GM23338 (cell line): ENCODE data around the gene KLHL36. TPM values are rescaled to one million over a fixed set of nuclear protein-coding genes. Genes with fewer than 3 reads are reported as not detected.

Experiments
- ATAC-seq: fragments of 200-7000 bp; cut with Tn5 transposase; 3 replicates; pipeline ENCODE4 v1.9.1; 2020
- DNase-seq: peaks from one replicate; pipeline ENCODE4 v3.0.0-alpha.2; 2015; ENCODE audit warnings: low spot score
- H2AFZ ChIP-seq: fragments of 200-600 bp; sonication (generic); 2 replicates; pipeline ENCODE4 v1.8.0; 2016; ENCODE audit warnings: antibody characterized with exemption, mild to moderate bottlenecking, moderate library complexity
- H3F3A ChIP-seq: fragments of 200-600 bp; sonication (generic); replicated peaks from 2 replicates; pipeline ENCODE4 v1.8.0; 2017; ENCODE audit warnings: antibody characterized with exemption, mixed run types, low read depth
- H3K27ac ChIP-seq: fragments of 200-600 bp; sonication (generic); 2 replicates; pipeline ENCODE4 v1.6.1; 2016; ENCODE audit warnings: low read depth
- H3K27me3 ChIP-seq: fragments of 200-600 bp; sonication (generic); 2 replicates; pipeline ENCODE4 v1.8.0; 2016; ENCODE audit warnings: mild to moderate bottlenecking, mixed run types, moderate library complexity; ENCODE audit not compliant: insufficient read depth
- H3K36me3 ChIP-seq: fragments of 200-600 bp; sonication (generic); 2 replicates; pipeline ENCODE4 v1.8.0; 2016; ENCODE audit warnings: mild to moderate bottlenecking; ENCODE audit not compliant: insufficient read depth
- H3K4me1 ChIP-seq: fragments of 200-600 bp; sonication (generic); 2 replicates; pipeline ENCODE4 v1.8.0; 2016; ENCODE audit warnings: mild to moderate bottlenecking, moderate library complexity; ENCODE audit not compliant: insufficient read depth
- H3K4me2 ChIP-seq: fragments of 200-600 bp; sonication (generic); 2 replicates; pipeline ENCODE4 v1.7.1; 2017; ENCODE audit warnings: mixed run types
- H3K4me3 ChIP-seq: fragments of 200-600 bp; sonication (generic); 2 replicates; pipeline ENCODE4 v1.6.1; 2016; ENCODE audit warnings: mixed run types
- H3K79me2 ChIP-seq: fragments of 200-600 bp; sonication (generic); replicated peaks from 2 replicates; pipeline ENCODE4 v1.8.0; 2017; ENCODE audit warnings: mild to moderate bottlenecking; ENCODE audit not compliant: insufficient read depth
- H3K9me2 ChIP-seq: fragments of 200-600 bp; sonication (generic); 2 replicates; pipeline ENCODE4 v1.8.0; 2017; ENCODE audit not compliant: insufficient read depth
- H4K20me1 ChIP-seq: fragments of 200-600 bp; sonication (generic); replicated peaks from 2 replicates; pipeline ENCODE4 v1.8.0; 2017; ENCODE audit warnings: mild to moderate bottlenecking; ENCODE audit not compliant: insufficient read depth
- H3K27ac Mint-ChIP-seq: 2 replicates; pipeline ENCODE4 v1.8.0; 2020; ENCODE audit warnings: inconsistent platforms, mild to moderate bottlenecking, moderate library complexity, mixed read lengths
- H3K27me3 Mint-ChIP-seq: 3 replicates; pipeline ENCODE4 v1.8.0; 2022; ENCODE audit warnings: low read depth, mild to moderate bottlenecking, moderate library complexity, mixed read lengths, inconsistent platforms; ENCODE audit not compliant: insufficient read depth, poor library complexity
- H3K36me3 Mint-ChIP-seq: 3 replicates; pipeline ENCODE4 v1.8.0; 2021; ENCODE audit warnings: low read depth, mild to moderate bottlenecking, inconsistent platforms, moderate library complexity, mixed read lengths
- H3K4me1 Mint-ChIP-seq: 3 replicates; pipeline ENCODE4 v1.8.0; 2020; ENCODE audit warnings: mild to moderate bottlenecking, inconsistent platforms, mixed read lengths
- H3K4me3 Mint-ChIP-seq: 3 replicates; pipeline ENCODE4 v1.8.0; 2021; ENCODE audit warnings: moderate library complexity, mild to moderate bottlenecking, inconsistent platforms, mixed read lengths
- H3K9me3 Mint-ChIP-seq: 3 replicates; pipeline ENCODE4 v1.8.0; 2020; ENCODE audit warnings: moderate library complexity, mild to moderate bottlenecking, inconsistent platforms, mixed read lengths
- CREB1 ChIP-seq: fragments of 250-450 bp; sonication (Bioruptor Pico); IDR thresholded peaks from 2 replicates; pipeline ENCODE4 v1.5.0; 2020; ENCODE audit warnings: low read depth, mild to moderate bottlenecking, moderate library complexity
- EZH2 ChIP-seq: fragments of 200-600 bp; sonication (generic); IDR thresholded peaks from one replicate; pipeline ENCODE4 v1.8.0; 2017; ENCODE audit warnings: antibody characterized with exemption, mild to moderate bottlenecking, low read depth; ENCODE audit not compliant: unreplicated experiment
- EZH2phosphoT487 ChIP-seq: fragments of 200-600 bp; sonication (generic); IDR thresholded peaks from one replicate; pipeline ENCODE4 v1.8.1; 2018; ENCODE audit warnings: antibody characterized with exemption; ENCODE audit not compliant: unreplicated experiment
- JUNB ChIP-seq: IDR thresholded peaks from one replicate; pipeline ENCODE4 v1.6.1; 2016; ENCODE audit warnings: antibody characterized with exemption; ENCODE audit not compliant: unreplicated experiment
- NANOG ChIP-seq: IDR thresholded peaks from 2 replicates; pipeline ENCODE4 v1.6.1; 2016; ENCODE audit warnings: antibody characterized with exemption, borderline replicate concordance
- POLR2AphosphoS5 ChIP-seq: IDR thresholded peaks from 2 replicates; pipeline ENCODE4 v1.6.1; 2016; ENCODE audit warnings: antibody characterized with exemption, low read depth
- ZNF114 ChIP-seq: fragments of 250-450 bp; sonication (Bioruptor Pico); IDR thresholded peaks from 2 replicates; pipeline ENCODE4 v1.5.0; 2020; ENCODE audit warnings: mild to moderate bottlenecking, moderate library complexity
- ZNF331 ChIP-seq: fragments of 250-450 bp; sonication (Bioruptor Pico); IDR thresholded peaks from 2 replicates; pipeline ENCODE4 v1.5.0; 2020; ENCODE audit warnings: low read depth, mild to moderate bottlenecking, moderate library complexity
- polyA plus RNA-seq: library from polyadenylated mRNA; unstranded; fragments of >200 nt; fragmentation: Nextera tagmentation; extraction: Ambion mirVana; gene quantifications from 2 replicates; pipeline ENCODE4 v1.2.1, GENCODE V29; 2016
- total RNA-seq: library from RNA; depleted of rRNA; stranded (reverse); fragments of >200 nt; shearing (Covaris generic); gene quantifications from 2 replicates; pipeline ENCODE4 v1.2.3, GENCODE V29; 2014
- TF ChIP-seq, protein P1 (sequence below): IDR thresholded peaks from one replicate; pipeline ENCODE4 v1.6.1; 2018; ENCODE audit warnings: antibody characterized with exemption; ENCODE audit not compliant: unreplicated experiment
- TF ChIP-seq, protein P2 (sequence below): fragments of 250-450 bp; sonication (Bioruptor Pico); IDR thresholded peaks from 2 replicates; pipeline ENCODE4 v1.5.0; 2020; ENCODE audit warnings: mild to moderate bottlenecking, moderate library complexity
- TF ChIP-seq, protein P3 (sequence below), 2 experiments: fragments of 200-600 bp in 1 of 2; sonication (generic) in 1 of 2; conservative IDR thresholded peaks; 2 replicates each; pipeline versions ENCODE4 v1.5.1 to v1.6.1; 2016 to 2017; ENCODE audit warnings: antibody characterized with exemption in 2 of 2, low read depth in 2 of 2, mild to moderate bottlenecking in 2 of 2, moderate library complexity in 1 of 2
- TF ChIP-seq, protein P4 (sequence below): IDR thresholded peaks from 2 replicates; pipeline ENCODE4 v1.6.1; 2016; ENCODE audit warnings: antibody characterized with exemption

Gene KLHL36
- total and polyA plus RNA-seq, 2 experiments from 2014 or later: 13.4 to 70.4 TPM

DNA sequence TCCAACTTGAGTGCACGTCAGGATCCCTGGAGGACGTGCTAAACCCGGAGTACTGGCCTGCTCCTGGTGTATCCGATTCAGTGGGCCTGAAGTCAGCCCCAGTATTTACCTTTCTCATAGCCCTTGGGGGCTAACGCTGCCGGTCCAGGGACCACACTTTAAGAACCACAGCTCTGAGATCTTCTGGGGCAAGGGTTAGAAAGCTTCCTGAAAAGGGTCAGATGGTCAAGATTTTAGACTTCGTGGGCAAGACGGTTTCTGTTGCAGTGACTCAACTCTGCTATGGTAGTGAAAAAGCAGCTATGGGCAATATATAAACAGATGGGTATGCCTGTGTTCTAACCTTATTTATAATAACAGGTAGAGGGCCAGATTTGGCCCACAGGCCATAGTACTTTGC lies 36.9 kb downstream of the KLHL36 start (continued):
- TF ChIP-seq, protein P1, sequence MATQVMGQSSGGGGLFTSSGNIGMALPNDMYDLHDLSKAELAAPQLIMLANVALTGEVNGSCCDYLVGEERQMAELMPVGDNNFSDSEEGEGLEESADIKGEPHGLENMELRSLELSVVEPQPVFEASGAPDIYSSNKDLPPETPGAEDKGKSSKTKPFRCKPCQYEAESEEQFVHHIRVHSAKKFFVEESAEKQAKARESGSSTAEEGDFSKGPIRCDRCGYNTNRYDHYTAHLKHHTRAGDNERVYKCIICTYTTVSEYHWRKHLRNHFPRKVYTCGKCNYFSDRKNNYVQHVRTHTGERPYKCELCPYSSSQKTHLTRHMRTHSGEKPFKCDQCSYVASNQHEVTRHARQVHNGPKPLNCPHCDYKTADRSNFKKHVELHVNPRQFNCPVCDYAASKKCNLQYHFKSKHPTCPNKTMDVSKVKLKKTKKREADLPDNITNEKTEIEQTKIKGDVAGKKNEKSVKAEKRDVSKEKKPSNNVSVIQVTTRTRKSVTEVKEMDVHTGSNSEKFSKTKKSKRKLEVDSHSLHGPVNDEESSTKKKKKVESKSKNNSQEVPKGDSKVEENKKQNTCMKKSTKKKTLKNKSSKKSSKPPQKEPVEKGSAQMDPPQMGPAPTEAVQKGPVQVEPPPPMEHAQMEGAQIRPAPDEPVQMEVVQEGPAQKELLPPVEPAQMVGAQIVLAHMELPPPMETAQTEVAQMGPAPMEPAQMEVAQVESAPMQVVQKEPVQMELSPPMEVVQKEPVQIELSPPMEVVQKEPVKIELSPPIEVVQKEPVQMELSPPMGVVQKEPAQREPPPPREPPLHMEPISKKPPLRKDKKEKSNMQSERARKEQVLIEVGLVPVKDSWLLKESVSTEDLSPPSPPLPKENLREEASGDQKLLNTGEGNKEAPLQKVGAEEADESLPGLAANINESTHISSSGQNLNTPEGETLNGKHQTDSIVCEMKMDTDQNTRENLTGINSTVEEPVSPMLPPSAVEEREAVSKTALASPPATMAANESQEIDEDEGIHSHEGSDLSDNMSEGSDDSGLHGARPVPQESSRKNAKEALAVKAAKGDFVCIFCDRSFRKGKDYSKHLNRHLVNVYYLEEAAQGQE: no peak
- TF ChIP-seq EZH2phosphoT487: no peak
- no peak for TF ChIP-seq ZNF331 (CRISPR knock-in tag)

DNA sequence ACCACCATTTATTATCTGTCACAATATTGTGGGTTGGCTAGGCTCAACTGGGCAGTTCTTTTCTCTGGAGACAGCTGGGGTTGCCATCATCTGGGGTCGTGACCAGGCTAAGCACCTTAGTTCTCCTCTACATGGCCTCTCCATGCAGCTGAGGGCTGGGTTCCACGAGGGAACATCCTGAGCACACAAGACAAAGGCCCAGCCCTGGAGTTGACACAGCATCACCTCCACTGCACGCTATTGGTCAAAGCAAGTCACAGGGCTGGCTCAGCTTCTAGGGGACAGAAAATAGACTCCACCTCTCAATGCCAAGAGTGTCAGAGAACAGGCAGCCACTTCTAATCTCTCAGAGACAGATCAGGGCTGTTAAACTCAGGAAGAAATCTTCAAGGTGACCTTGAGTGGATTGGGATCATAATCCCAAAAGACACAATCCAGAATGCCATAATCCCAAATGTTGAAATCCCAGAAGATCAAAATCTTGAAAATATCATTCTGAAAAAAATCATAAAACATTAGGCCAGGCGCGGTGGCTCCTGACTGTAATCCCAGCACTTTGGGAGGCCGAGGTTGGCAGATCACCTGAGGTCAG lies 38.5 kb downstream of the KLHL36 start:
- Mint-ChIP-seq H3K36me3 (no peaks in the 10 kb centered on the region), H3K4me3 (no peak overlapping the region), H3K27me3 (no peaks in the 10 kb centered on the region), H3K27ac (no peak overlapping the region), H3K4me1 (peaks cover 23% of the 10 kb centered on the region), H3K9me3 (peaks cover 11% of the 10 kb centered on the region)
- Histone ChIP-seq H2AFZ (no peak overlapping the region), H3K4me1 (peaks cover 11% of the 10 kb centered on the region), H3K79me2 (no peaks in the 10 kb centered on the region), H3K36me3 (0 out of 2 replicates have a peak, but pooled peaks cover 3% of the 10 kb centered on the region), H3K27me3 (no peaks in the 10 kb centered on the region), H3K27ac (no peak overlapping the region), H4K20me1 (no peaks in the 10 kb centered on the region), H3F3A (0 out of 2 replicates have a peak, but pooled peaks cover 5% of the 10 kb centered on the region), H3K9me2 (no peaks in the 10 kb centered on the region), H3K4me2 (no peak overlapping the region), H3K4me3 (no peak overlapping the region)
- DNase-seq: no peak
- no peak for ATAC-seq
- TF ChIP-seq, protein P2, sequence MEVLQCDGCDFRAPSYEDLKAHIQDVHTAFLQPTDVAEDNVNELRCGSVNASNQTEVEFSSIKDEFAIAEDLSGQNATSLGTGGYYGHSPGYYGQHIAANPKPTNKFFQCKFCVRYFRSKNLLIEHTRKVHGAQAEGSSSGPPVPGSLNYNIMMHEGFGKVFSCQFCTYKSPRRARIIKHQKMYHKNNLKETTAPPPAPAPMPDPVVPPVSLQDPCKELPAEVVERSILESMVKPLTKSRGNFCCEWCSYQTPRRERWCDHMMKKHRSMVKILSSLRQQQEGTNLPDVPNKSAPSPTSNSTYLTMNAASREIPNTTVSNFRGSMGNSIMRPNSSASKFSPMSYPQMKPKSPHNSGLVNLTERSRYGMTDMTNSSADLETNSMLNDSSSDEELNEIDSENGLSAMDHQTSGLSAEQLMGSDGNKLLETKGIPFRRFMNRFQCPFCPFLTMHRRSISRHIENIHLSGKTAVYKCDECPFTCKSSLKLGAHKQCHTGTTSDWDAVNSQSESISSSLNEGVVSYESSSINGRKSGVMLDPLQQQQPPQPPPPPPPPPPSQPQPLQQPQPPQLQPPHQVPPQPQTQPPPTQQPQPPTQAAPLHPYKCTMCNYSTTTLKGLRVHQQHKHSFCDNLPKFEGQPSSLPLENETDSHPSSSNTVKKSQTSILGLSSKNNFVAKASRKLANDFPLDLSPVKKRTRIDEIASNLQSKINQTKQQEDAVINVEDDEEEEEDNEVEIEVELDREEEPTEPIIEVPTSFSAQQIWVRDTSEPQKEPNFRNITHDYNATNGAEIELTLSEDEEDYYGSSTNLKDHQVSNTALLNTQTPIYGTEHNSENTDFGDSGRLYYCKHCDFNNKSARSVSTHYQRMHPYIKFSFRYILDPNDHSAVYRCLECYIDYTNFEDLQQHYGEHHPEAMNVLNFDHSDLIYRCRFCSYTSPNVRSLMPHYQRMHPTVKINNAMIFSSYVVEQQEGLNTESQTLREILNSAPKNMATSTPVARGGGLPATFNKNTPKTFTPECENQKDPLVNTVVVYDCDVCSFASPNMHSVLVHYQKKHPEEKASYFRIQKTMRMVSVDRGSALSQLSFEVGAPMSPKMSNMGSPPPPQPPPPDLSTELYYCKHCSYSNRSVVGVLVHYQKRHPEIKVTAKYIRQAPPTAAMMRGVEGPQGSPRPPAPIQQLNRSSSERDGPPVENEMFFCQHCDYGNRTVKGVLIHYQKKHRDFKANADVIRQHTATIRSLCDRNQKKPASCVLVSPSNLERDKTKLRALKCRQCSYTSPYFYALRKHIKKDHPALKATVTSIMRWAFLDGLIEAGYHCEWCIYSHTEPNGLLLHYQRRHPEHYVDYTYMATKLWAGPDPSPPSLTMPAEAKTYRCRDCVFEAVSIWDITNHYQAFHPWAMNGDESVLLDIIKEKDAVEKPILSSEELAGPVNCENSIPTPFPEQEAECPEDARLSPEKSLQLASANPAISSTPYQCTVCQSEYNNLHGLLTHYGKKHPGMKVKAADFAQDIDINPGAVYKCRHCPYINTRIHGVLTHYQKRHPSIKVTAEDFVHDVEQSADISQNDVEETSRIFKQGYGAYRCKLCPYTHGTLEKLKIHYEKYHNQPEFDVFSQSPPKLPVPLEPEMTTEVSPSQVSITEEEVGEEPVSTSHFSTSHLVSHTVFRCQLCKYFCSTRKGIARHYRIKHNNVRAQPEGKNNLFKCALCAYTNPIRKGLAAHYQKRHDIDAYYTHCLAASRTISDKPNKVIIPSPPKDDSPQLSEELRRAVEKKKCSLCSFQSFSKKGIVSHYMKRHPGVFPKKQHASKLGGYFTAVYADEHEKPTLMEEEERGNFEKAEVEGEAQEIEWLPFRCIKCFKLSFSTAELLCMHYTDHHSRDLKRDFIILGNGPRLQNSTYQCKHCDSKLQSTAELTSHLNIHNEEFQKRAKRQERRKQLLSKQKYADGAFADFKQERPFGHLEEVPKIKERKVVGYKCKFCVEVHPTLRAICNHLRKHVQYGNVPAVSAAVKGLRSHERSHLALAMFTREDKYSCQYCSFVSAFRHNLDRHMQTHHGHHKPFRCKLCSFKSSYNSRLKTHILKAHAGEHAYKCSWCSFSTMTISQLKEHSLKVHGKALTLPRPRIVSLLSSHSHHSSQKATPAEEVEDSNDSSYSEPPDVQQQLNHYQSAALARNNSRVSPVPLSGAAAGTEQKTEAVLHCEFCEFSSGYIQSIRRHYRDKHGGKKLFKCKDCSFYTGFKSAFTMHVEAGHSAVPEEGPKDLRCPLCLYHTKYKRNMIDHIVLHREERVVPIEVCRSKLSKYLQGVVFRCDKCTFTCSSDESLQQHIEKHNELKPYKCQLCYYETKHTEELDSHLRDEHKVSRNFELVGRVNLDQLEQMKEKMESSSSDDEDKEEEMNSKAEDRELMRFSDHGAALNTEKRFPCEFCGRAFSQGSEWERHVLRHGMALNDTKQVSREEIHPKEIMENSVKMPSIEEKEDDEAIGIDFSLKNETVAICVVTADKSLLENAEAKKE: no peak
- TF ChIP-seq ZNF331 (CRISPR knock-in tag) (no peak), CREB1 (CRISPR knock-in tag) (no peak), POLR2AphosphoS5 (no peak), EZH2phosphoT487 (no peak), NANOG (no peak), JUNB (no peak), EZH2 (no peak), ZNF114 (CRISPR knock-in tag) (no peak)
- TF ChIP-seq, protein P3, sequence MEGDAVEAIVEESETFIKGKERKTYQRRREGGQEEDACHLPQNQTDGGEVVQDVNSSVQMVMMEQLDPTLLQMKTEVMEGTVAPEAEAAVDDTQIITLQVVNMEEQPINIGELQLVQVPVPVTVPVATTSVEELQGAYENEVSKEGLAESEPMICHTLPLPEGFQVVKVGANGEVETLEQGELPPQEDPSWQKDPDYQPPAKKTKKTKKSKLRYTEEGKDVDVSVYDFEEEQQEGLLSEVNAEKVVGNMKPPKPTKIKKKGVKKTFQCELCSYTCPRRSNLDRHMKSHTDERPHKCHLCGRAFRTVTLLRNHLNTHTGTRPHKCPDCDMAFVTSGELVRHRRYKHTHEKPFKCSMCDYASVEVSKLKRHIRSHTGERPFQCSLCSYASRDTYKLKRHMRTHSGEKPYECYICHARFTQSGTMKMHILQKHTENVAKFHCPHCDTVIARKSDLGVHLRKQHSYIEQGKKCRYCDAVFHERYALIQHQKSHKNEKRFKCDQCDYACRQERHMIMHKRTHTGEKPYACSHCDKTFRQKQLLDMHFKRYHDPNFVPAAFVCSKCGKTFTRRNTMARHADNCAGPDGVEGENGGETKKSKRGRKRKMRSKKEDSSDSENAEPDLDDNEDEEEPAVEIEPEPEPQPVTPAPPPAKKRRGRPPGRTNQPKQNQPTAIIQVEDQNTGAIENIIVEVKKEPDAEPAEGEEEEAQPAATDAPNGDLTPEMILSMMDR (conservative IDR thresholded peaks at IDR 0.05; ENCODE audit: low read depth in 2 of 2): no peak
- TF ChIP-seq, protein P4, sequence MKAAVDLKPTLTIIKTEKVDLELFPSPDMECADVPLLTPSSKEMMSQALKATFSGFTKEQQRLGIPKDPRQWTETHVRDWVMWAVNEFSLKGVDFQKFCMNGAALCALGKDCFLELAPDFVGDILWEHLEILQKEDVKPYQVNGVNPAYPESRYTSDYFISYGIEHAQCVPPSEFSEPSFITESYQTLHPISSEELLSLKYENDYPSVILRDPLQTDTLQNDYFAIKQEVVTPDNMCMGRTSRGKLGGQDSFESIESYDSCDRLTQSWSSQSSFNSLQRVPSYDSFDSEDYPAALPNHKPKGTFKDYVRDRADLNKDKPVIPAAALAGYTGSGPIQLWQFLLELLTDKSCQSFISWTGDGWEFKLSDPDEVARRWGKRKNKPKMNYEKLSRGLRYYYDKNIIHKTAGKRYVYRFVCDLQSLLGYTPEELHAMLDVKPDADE: no peak
